Measurements from ENCODE around the gene LGMN.

Gene LGMN

GRCh38 chr14:92726135-92726932 is 22.1 kb downstream of the LGMN start:
- peak; percentile 90 for DNase-seq (ENCODE audit: low spot score)

GRCh38 chr14:92724516-92725340 is 23.7 kb downstream of the LGMN start:
- DNase-seq (ENCODE audit: low spot score): no peak

- peak; percentile 16 for DNase-seq (ENCODE audit: low spot score)
Measured at GRCh38 chr14:92719890-92720323, 28.5 kb downstream of the LGMN start.

- peak; percentile 45 for DNase-seq (ENCODE audit: low spot score)
Measured at GRCh38 chr14:92719421-92719820, 29.0 kb downstream of the LGMN start.

- peak; percentile 22 for DNase-seq (ENCODE audit: low spot score)
Measured at GRCh38 chr14:92718664-92719063, 29.8 kb downstream of the LGMN start.

GRCh38 chr14:92717571-92718042 is 30.8 kb downstream of the LGMN start:
- no peak for DNase-seq (ENCODE audit: low spot score)

GRCh38 chr14:92716131-92716530 is 32.3 kb downstream of the LGMN start:
- no peak for DNase-seq (ENCODE audit: low spot score)

- DNase-seq (ENCODE audit: low spot score): peak; percentile 81
Measured at GRCh38 chr14:92714739-92715307, 33.6 kb downstream of the LGMN start.

- DNase-seq (ENCODE audit: low spot score): no peak
Measured at GRCh38 chr14:92712654-92713051, 35.8 kb downstream of the LGMN start.

GRCh38 chr14:92711976-92712653 is 36.3 kb downstream of the LGMN start:
- no peak for DNase-seq (ENCODE audit: low spot score)

GRCh38 chr14:92710001-92710341 is 38.5 kb downstream of the LGMN start:
- DNase-seq (ENCODE audit: low spot score): no peak

GRCh38 chr14:92709340-92710000 is 39.0 kb downstream of the LGMN start:
- DNase-seq (ENCODE audit: low spot score): no peak

GRCh38 chr14:92706386-92706785 is 42.0 kb downstream of the LGMN start:
- DNase-seq (ENCODE audit: low spot score): no peak

GRCh38 chr14:92704821-92705220 is 43.6 kb downstream of the LGMN start:
- no peak for DNase-seq (ENCODE audit: low spot score)

- no peak for DNase-seq (ENCODE audit: low spot score)
Measured at GRCh38 chr14:92704036-92704804, 44.2 kb downstream of the LGMN start.

- DNase-seq (ENCODE audit: low spot score): no peak
Measured at GRCh38 chr14:92703516-92703915, 44.9 kb downstream of the LGMN start.

GRCh38 chr14:92702441-92702918 is 45.9 kb downstream of the LGMN start:
- DNase-seq (ENCODE audit: low spot score): no peak

- DNase-seq (ENCODE audit: low spot score): no peak
Measured at GRCh38 chr14:92701826-92702225, 46.6 kb downstream of the LGMN start.

- DNase-seq (ENCODE audit: low spot score): no peak
Measured at GRCh38 chr14:92698393-92698792, 50.0 kb downstream of the LGMN start.

GRCh38 chr14:92696366-92696765 is 52.1 kb downstream of the LGMN start:
- DNase-seq (ENCODE audit: low spot score): no peak

GRCh38 chr14:92695562-92695961 is 52.9 kb downstream of the LGMN start:
- DNase-seq (ENCODE audit: low spot score): no peak

Measured in AG20443 (cell line).